Keratinocyte (primary cell): Measurements from ENCODE around the gene C1QC. TPM values are rescaled to one million over a fixed set of nuclear protein-coding genes. Genes with fewer than 3 reads are reported as not detected.

Experiments used
- DNase-seq: peaks from one replicate; pipeline ENCODE4 v3.0.0-alpha.2; 2011; ENCODE audit warnings: low read depth, missing footprints, low spot score
- FAIRE-seq: peaks from 2 replicates; lab custom pipeline; 2011; peaks lifted over from hg19 to GRCh38; lab: Jason Lieb, UNC
- H2AFZ ChIP-seq: 2 replicates; pipeline ENCODE4 v1.6.0; 2012; ENCODE audit warnings: low read length, control low read depth, inconsistent platforms; ENCODE audit not compliant: control insufficient read depth
- H3K27ac ChIP-seq: 2 replicates; pipeline ENCODE4 v1.5.1; 2011; ENCODE audit warnings: low read length; ENCODE audit not compliant: control insufficient read depth, insufficient read depth
- H3K27me3 ChIP-seq: 3 replicates; pipeline ENCODE4 v1.6.0; 2011; ENCODE audit warnings: low read length; ENCODE audit not compliant: control insufficient read depth, insufficient read depth; ENCODE audit errors: extremely low read depth
- H3K36me3 ChIP-seq, 2 experiments: 2 replicates in 1 of 2; 3 replicates in 1 of 2; pipeline ENCODE4 v1.5.1; 2011; ENCODE audit warnings: low read length in 2 of 2, mild to moderate bottlenecking in 1 of 2; ENCODE audit not compliant: control insufficient read depth in 2 of 2, insufficient read depth in 2 of 2; ENCODE audit errors: extremely low read depth in 1 of 2
- H3K4me1 ChIP-seq: 3 replicates; pipeline ENCODE4 v1.5.1; 2011; ENCODE audit warnings: low read length; ENCODE audit not compliant: control insufficient read depth, insufficient read depth; ENCODE audit errors: extremely low read depth
- H3K4me2 ChIP-seq: 3 replicates; pipeline ENCODE4 v1.6.0; 2011; ENCODE audit warnings: low read depth, low read length; ENCODE audit not compliant: control insufficient read depth, insufficient read depth; ENCODE audit errors: extremely low read depth
- H3K4me3 ChIP-seq, 3 experiments: fragments of 200-600 bp in 1 of 3; sonication (generic) in 1 of 3; 2 replicates in 2 of 3; 3 replicates in 1 of 3; pipeline ENCODE4 v1.5.1; 2011 to 2016; ENCODE audit warnings: low read length in 3 of 3, mild to moderate bottlenecking in 3 of 3, control low read depth in 2 of 3, inconsistent platforms in 1 of 3, low read depth in 1 of 3, mixed read lengths in 1 of 3, mixed run types in 1 of 3, moderate library complexity in 1 of 3; ENCODE audit not compliant: control insufficient read depth in 2 of 3, insufficient read depth in 2 of 3; ENCODE audit errors: extremely low read depth in 1 of 3
- H3K79me2 ChIP-seq: 2 replicates; pipeline ENCODE4 v1.6.0; 2012; ENCODE audit warnings: low read length; ENCODE audit not compliant: control insufficient read depth, insufficient read depth
- H3K9ac ChIP-seq: 3 replicates; pipeline ENCODE4 v1.6.0; 2011; ENCODE audit warnings: low read length; ENCODE audit not compliant: control insufficient read depth, insufficient read depth; ENCODE audit errors: extremely low read depth
- H3K9me1 ChIP-seq: 3 replicates; pipeline ENCODE4 v1.6.0; 2011; ENCODE audit warnings: low read length; ENCODE audit not compliant: control insufficient read depth, insufficient read depth; ENCODE audit errors: extremely low read depth
- H3K9me3 ChIP-seq: 2 replicates; pipeline ENCODE4 v1.5.1; 2012; ENCODE audit warnings: low read depth, low read length; ENCODE audit not compliant: control insufficient read depth
- H4K20me1 ChIP-seq: 3 replicates; pipeline ENCODE4 v1.6.0; 2011; ENCODE audit warnings: low read length; ENCODE audit not compliant: control insufficient read depth, insufficient read depth; ENCODE audit errors: extremely low read depth
- EZH2 ChIP-seq: IDR thresholded peaks from one replicate; pipeline ENCODE4 v1.6.1; 2012; ENCODE audit warnings: inconsistent platforms, mild to moderate bottlenecking, low read length, moderate library complexity
- dilution Hi-C: fragments of 300-500 bp; cut with MboI; formaldehyde crosslinking; loops from one replicate; pipeline ENCODE4 v1.7.0; 2020; ENCODE audit warnings: low sequenced_read_pairs; ENCODE audit not compliant: extremely low pct_ligation_motif_present
- polyA plus RNA-seq, 5 experiments: library from polyadenylated mRNA; depleted of rRNA in 3 of 5; stranded (reverse) in 3 of 5; stranded (forward) in 1 of 5; unstranded in 1 of 5; fragments of >200 nt; gene quantifications; 1 replicate in 1 of 5; 2 replicates in 3 of 5; 3 replicates in 1 of 5; pipeline versions ENCODE4 v1.2.1 to v1.2.3, GENCODE V29; 2011 to 2012; ENCODE audit warnings: missing spikeins in 2 of 5, low read depth in 1 of 5, low replicate concordance in 1 of 5
- TF ChIP-seq, protein P1 (sequence below), 3 experiments: IDR thresholded peaks in 1 of 3; conservative IDR thresholded peaks in 1 of 3; optimal IDR thresholded peaks in 1 of 3; 2 replicates in 2 of 3; 3 replicates in 1 of 3; pipeline versions ENCODE3 to v1.5.1; 2011; ENCODE audit warnings: low read length in 3 of 3, mild to moderate bottlenecking in 3 of 3, moderate library complexity in 2 of 3, control low read depth in 1 of 3, inconsistent platforms in 1 of 3; ENCODE audit not compliant: insufficient read depth in 2 of 3; ENCODE audit errors: extremely low read depth in 1 of 3

C1QC gene
- polyA plus RNA-seq, 1 donor (not counting 4 experiments of a cell fraction or from before 2014, with no cell fraction given), result not detected

DNA sequence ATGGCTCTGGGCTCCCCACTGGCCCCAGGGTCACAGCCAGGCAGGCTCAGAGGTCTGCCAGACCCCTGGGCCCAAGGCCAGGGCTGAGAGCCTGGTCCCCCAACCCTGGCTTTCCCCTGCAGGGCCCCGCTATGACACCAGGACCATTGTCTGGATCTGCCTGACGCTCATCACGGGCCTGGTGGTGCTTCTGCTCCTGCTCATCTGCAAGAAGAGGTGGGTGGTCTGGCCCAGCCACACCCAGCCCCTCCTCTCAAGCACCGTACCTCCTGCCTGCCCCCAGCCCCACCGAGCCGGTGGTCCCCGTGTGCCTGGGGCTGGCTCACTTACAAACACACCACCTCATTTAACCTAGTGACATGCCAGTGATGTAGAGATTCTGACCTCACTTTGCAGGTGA lies 48.3 kb upstream of the C1QC start:
- Histone ChIP-seq H3K9ac (no peak overlapping the region), H3K79me2 (no peaks in the 10 kb centered on the region), H3K4me3 (no peak overlapping the region), H4K20me1 (no peaks in the 10 kb centered on the region), H3K27ac (no peak overlapping the region), H3K4me2 (no peak overlapping the region), H3K4me1 (no peaks in the 10 kb centered on the region), H3K27me3 (peaks cover 39% of the 10 kb centered on the region), H3K36me3 (no peaks in the 10 kb centered on the region), H2AFZ (no peak overlapping the region), H3K9me1 (no peaks in the 10 kb centered on the region), H3K9me3 (no peaks in the 10 kb centered on the region)
- no peak for FAIRE-seq
- no peak for DNase-seq
- TF ChIP-seq, protein P1, sequence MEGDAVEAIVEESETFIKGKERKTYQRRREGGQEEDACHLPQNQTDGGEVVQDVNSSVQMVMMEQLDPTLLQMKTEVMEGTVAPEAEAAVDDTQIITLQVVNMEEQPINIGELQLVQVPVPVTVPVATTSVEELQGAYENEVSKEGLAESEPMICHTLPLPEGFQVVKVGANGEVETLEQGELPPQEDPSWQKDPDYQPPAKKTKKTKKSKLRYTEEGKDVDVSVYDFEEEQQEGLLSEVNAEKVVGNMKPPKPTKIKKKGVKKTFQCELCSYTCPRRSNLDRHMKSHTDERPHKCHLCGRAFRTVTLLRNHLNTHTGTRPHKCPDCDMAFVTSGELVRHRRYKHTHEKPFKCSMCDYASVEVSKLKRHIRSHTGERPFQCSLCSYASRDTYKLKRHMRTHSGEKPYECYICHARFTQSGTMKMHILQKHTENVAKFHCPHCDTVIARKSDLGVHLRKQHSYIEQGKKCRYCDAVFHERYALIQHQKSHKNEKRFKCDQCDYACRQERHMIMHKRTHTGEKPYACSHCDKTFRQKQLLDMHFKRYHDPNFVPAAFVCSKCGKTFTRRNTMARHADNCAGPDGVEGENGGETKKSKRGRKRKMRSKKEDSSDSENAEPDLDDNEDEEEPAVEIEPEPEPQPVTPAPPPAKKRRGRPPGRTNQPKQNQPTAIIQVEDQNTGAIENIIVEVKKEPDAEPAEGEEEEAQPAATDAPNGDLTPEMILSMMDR (optimal IDR thresholded peaks at IDR 0.05 in 1 of 3, IDR thresholded peaks at IDR 0.05 in 1 of 3, conservative IDR thresholded peaks at IDR 0.05 in 1 of 3; ENCODE audit: extremely low read depth in 1 of 3, insufficient read depth in 2 of 3, low read length in 3 of 3), result no peak
- no peak for TF ChIP-seq EZH2
- dilution Hi-C loops, result no loop called here

GRCh38 chr1:22597301-22597965 lies 46.0 kb upstream of the C1QC start:
- Histone ChIP-seq H3K4me1 (no peaks in the 10 kb centered on the region), H3K4me3 (no peak overlapping the region), H4K20me1 (no peaks in the 10 kb centered on the region), H3K27me3 (peaks cover 31% of the 10 kb centered on the region), H3K27ac (no peak overlapping the region), H3K4me2 (no peak overlapping the region), H3K9me3 (no peaks in the 10 kb centered on the region), H3K79me2 (no peaks in the 10 kb centered on the region), H3K36me3 (no peaks in the 10 kb centered on the region), H3K9ac (no peak overlapping the region), H2AFZ (no peak overlapping the region), H3K9me1 (no peaks in the 10 kb centered on the region)
- dilution Hi-C loops, result no loop called here
- DNase-seq (no peak), FAIRE-seq (no peak)
- TF ChIP-seq EZH2, result no peak
- TF ChIP-seq, protein P1 (optimal IDR thresholded peaks at IDR 0.05 in 1 of 3, IDR thresholded peaks at IDR 0.05 in 1 of 3, conservative IDR thresholded peaks at IDR 0.05 in 1 of 3; ENCODE audit: extremely low read depth in 1 of 3, insufficient read depth in 2 of 3, low read length in 3 of 3), result no peak
